ENCODE data around the gene DHRS7B. TPM values are rescaled to one million over a fixed set of nuclear protein-coding genes. Genes with fewer than 3 reads are reported as not detected.

The DHRS7B gene
- polyA plus RNA-seq, 1 donor from 2014 or later = 35.8 TPM

DNA sequence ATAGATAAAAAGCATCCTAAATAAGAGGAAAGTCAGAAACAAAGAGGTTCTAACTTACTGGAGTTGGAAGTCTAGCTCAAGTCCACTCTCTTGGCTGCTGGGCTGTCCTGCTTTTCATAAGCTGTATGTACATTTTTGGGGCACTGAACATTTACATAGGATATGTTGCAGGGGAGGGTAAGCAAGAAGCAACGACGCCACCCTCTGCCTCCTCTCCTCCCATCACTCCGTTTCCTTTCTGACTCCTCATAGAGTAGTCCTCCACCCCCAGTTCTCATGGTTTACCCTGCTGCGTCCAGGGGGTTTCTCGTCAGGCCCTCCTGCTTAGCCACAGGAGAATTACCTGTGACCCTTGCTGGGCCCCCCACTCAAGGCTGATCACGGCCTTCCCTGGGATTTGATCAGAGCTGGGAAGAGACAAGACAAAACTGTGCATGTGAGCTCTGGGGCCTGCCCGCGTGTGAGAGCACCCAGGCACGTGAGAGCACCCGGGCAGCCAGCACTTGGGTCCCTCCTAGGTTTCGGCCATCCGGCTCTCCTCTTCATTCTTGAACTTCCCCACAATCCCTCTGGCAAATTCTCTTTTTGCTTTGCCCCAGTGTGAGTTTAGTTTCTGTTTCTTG is 50.1 kb downstream of the DHRS7B start:
- H3K79me2 ChIP-seq (replicated peaks; ENCODE audit: insufficient read depth, low read length) = no peaks in the 10 kb centered on the region
- H3F3A ChIP-seq (ENCODE audit: insufficient read depth, low read length, poor library complexity, severe bottlenecking) = no peaks in the 10 kb centered on the region
- H3K36me3 ChIP-seq (ENCODE audit: insufficient read depth, low read length) = no peaks in the 10 kb centered on the region
- no peaks in the 10 kb centered on the region for H3K9me2 ChIP-seq (ENCODE audit: insufficient read depth, low read length)
- H2AFZ ChIP-seq (ENCODE audit: low read depth, low read length) = no peak overlapping the region
- H3K27me3 ChIP-seq (ENCODE audit: insufficient read depth, low read depth, low read length) = no peaks in the 10 kb centered on the region
- H4K20me1 ChIP-seq (ENCODE audit: insufficient read depth) = no peaks in the 10 kb centered on the region
- H3K9ac ChIP-seq (ENCODE audit: low read length) = no peak overlapping the region
- no peak overlapping the region for H3K27ac ChIP-seq (ENCODE audit: low read length)
- H3K9me3 ChIP-seq (ENCODE audit: low read length) = no peaks in the 10 kb centered on the region
- no peak overlapping the region for H3K4me3 ChIP-seq (ENCODE audit: low read length)
- no peak overlapping the region for H3K4me2 ChIP-seq (ENCODE audit: low read length)
- TF ChIP-seq, protein P1, sequence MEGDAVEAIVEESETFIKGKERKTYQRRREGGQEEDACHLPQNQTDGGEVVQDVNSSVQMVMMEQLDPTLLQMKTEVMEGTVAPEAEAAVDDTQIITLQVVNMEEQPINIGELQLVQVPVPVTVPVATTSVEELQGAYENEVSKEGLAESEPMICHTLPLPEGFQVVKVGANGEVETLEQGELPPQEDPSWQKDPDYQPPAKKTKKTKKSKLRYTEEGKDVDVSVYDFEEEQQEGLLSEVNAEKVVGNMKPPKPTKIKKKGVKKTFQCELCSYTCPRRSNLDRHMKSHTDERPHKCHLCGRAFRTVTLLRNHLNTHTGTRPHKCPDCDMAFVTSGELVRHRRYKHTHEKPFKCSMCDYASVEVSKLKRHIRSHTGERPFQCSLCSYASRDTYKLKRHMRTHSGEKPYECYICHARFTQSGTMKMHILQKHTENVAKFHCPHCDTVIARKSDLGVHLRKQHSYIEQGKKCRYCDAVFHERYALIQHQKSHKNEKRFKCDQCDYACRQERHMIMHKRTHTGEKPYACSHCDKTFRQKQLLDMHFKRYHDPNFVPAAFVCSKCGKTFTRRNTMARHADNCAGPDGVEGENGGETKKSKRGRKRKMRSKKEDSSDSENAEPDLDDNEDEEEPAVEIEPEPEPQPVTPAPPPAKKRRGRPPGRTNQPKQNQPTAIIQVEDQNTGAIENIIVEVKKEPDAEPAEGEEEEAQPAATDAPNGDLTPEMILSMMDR (IDR thresholded peaks at IDR 0.05; ENCODE audit: poor library complexity, severe bottlenecking) = no peak
- TF ChIP-seq POLR2AphosphoS5 (IDR thresholded peaks at IDR 0.05) (no peak), EZH2 (IDR thresholded peaks at IDR 0.05; ENCODE audit: borderline replicate concordance, insufficient read depth, low read length, poor library complexity, severe bottlenecking) (no peak), EP300 (conservative IDR thresholded peaks at IDR 0.05; ENCODE audit: poor library complexity, severe bottlenecking) (no peak), MXI1 (conservative IDR thresholded peaks at IDR 0.05; ENCODE audit: poor library complexity, severe bottlenecking) (no peak), SMC3 (conservative IDR thresholded peaks at IDR 0.05; ENCODE audit: poor library complexity) (no peak), TAF1 (IDR thresholded peaks at IDR 0.05; ENCODE audit: low read depth) (no peak), RAD21 (conservative IDR thresholded peaks at IDR 0.05) (no peak)
- TF ChIP-seq, protein P2, sequence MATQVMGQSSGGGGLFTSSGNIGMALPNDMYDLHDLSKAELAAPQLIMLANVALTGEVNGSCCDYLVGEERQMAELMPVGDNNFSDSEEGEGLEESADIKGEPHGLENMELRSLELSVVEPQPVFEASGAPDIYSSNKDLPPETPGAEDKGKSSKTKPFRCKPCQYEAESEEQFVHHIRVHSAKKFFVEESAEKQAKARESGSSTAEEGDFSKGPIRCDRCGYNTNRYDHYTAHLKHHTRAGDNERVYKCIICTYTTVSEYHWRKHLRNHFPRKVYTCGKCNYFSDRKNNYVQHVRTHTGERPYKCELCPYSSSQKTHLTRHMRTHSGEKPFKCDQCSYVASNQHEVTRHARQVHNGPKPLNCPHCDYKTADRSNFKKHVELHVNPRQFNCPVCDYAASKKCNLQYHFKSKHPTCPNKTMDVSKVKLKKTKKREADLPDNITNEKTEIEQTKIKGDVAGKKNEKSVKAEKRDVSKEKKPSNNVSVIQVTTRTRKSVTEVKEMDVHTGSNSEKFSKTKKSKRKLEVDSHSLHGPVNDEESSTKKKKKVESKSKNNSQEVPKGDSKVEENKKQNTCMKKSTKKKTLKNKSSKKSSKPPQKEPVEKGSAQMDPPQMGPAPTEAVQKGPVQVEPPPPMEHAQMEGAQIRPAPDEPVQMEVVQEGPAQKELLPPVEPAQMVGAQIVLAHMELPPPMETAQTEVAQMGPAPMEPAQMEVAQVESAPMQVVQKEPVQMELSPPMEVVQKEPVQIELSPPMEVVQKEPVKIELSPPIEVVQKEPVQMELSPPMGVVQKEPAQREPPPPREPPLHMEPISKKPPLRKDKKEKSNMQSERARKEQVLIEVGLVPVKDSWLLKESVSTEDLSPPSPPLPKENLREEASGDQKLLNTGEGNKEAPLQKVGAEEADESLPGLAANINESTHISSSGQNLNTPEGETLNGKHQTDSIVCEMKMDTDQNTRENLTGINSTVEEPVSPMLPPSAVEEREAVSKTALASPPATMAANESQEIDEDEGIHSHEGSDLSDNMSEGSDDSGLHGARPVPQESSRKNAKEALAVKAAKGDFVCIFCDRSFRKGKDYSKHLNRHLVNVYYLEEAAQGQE (IDR thresholded peaks at IDR 0.05; ENCODE audit: borderline replicate concordance) = no peak

DNA sequence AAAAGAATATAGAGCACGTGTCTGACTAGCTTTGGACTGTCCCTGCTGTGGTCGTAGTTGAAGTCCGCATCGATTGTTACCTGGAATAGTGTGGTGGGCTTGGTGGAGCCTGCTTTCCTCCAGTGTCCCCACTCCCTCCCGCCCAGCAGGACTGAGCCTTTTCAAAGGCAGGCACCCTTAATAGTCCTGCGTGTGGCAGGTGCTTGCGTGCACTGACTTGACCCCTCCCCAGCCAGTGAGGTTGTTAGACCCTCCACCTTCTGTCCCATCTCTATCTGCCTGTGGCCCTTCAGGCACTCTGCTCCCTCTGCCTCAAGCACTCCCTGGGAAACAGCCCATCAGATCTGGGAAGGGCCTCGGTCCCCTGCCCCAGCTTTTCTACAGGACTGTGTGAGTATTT is 50.6 kb downstream of the DHRS7B start:
- H3K4me3 ChIP-seq (ENCODE audit: low read length) = no peak overlapping the region
- H3K9me3 ChIP-seq (ENCODE audit: low read length) = no peaks in the 10 kb centered on the region
- no peak overlapping the region for H3K27ac ChIP-seq (ENCODE audit: low read length)
- H3K36me3 ChIP-seq (ENCODE audit: insufficient read depth, low read length) = no peaks in the 10 kb centered on the region
- H2AFZ ChIP-seq (ENCODE audit: low read depth, low read length) = no peak overlapping the region
- H3K9me2 ChIP-seq (ENCODE audit: insufficient read depth, low read length) = no peaks in the 10 kb centered on the region
- no peaks in the 10 kb centered on the region for H3F3A ChIP-seq (ENCODE audit: insufficient read depth, low read length, poor library complexity, severe bottlenecking)
- no peaks in the 10 kb centered on the region for H3K79me2 ChIP-seq (replicated peaks; ENCODE audit: insufficient read depth, low read length)
- H3K27me3 ChIP-seq (ENCODE audit: insufficient read depth, low read depth, low read length) = no peaks in the 10 kb centered on the region
- H3K9ac ChIP-seq (ENCODE audit: low read length) = no peak overlapping the region
- H3K4me2 ChIP-seq (ENCODE audit: low read length) = no peak overlapping the region
- no peaks in the 10 kb centered on the region for H4K20me1 ChIP-seq (ENCODE audit: insufficient read depth)
- TF ChIP-seq MXI1 (conservative IDR thresholded peaks at IDR 0.05; ENCODE audit: poor library complexity, severe bottlenecking) (no peak), RAD21 (conservative IDR thresholded peaks at IDR 0.05) (no peak), EZH2 (IDR thresholded peaks at IDR 0.05; ENCODE audit: borderline replicate concordance, insufficient read depth, low read length, poor library complexity, severe bottlenecking) (no peak), TAF1 (IDR thresholded peaks at IDR 0.05; ENCODE audit: low read depth) (no peak), EP300 (conservative IDR thresholded peaks at IDR 0.05; ENCODE audit: poor library complexity, severe bottlenecking) (no peak), POLR2AphosphoS5 (IDR thresholded peaks at IDR 0.05) (no peak), SMC3 (conservative IDR thresholded peaks at IDR 0.05; ENCODE audit: poor library complexity) (no peak)
- TF ChIP-seq, protein P1 (IDR thresholded peaks at IDR 0.05; ENCODE audit: poor library complexity, severe bottlenecking) = no peak
- TF ChIP-seq, protein P2 (IDR thresholded peaks at IDR 0.05; ENCODE audit: borderline replicate concordance) = no peak
